Prostate gland (tissue), 2 donors: ENCODE data around the gene STX11. TPM values are rescaled to one million over a fixed set of nuclear protein-coding genes. Genes with fewer than 3 reads are reported as not detected.

Experiments used
- DNase-seq: peaks from one replicate; pipeline ENCODE4 v3.0.0-alpha.2; 2019; ENCODE audit warnings: low spot score
- H3K27ac ChIP-seq, 2 donors: fragments of 200-600 bp; sonication (generic); 2 replicates each; pipeline ENCODE4 v1.5.1; 2017 to 2019
- H3K27me3 ChIP-seq: fragments of 200-600 bp; sonication (generic); replicated peaks from 2 replicates; pipeline ENCODE4 v1.5.1; 2019; ENCODE audit not compliant: insufficient read depth
- H3K36me3 ChIP-seq, 2 donors: fragments of 200-600 bp; sonication (generic); 1 replicate in 1 of 2; 2 replicates in 1 of 2; pipeline versions ENCODE4 v1.5.1 to v1.8.1; 2017 to 2019
- H3K4me1 ChIP-seq: fragments of 200-600 bp; sonication (generic); replicated peaks from 2 replicates; pipeline ENCODE4 v1.5.1; 2019
- H3K4me3 ChIP-seq, 2 donors: fragments of 200-600 bp; sonication (generic); 2 replicates each; pipeline ENCODE4 v1.5.1; 2017 to 2019
- H3K9me3 ChIP-seq: fragments of 200-600 bp; sonication (generic); 2 replicates; pipeline ENCODE4 v1.5.1; 2017
- CTCF ChIP-seq, 4 experiments: fragments of 200-600 bp in 2 of 4; fragments of 450-650 bp in 2 of 4; sonication (generic) in 2 of 4; IDR thresholded peaks; 1 replicate in 3 of 4; 2 replicates in 1 of 4; pipeline ENCODE4 v1.5.1; 2016 to 2019; ENCODE audit warnings: antibody characterized with exemption in 4 of 4, mild to moderate bottlenecking in 2 of 4, moderate library complexity in 2 of 4
- POLR2A ChIP-seq: fragments of 450-650 bp; IDR thresholded peaks from one replicate; pipeline ENCODE4 v1.6.1; 2016; ENCODE audit warnings: antibody characterized with exemption, mild to moderate bottlenecking
- POLR2AphosphoS5 ChIP-seq: sonication (generic); formaldehyde crosslinking; IDR thresholded peaks from one replicate; pipeline ENCODE4 v1.6.1; 2017; ENCODE audit warnings: antibody characterized with exemption
- WGBS: methylation state at CpG from one replicate; pipeline ENCODE4 v1.1.5; 2018; 5-methylcytosine and 5-hydroxymethylcytosine counted together
- intact Hi-C: fragments of 100-400 bp; cut with DNase I; formaldehyde crosslinking; loops from one replicate; pipeline ENCODE4 v1.14.2; 2022
- total RNA-seq, 2 donors: library from RNA; depleted of rRNA; stranded (reverse); fragments of >200 nt; gene quantifications; one replicate each; pipeline ENCODE4 v1.1.0, GENCODE V29; 2016

STX11 gene
- total RNA-seq, 2 donors from 2014 or later, result 1.4 to 8.0 TPM

GRCh38 chr6:144152334-144152900, 2.1 kb downstream of the STX11 start:
- Histone ChIP-seq H3K27me3 (no peaks in the 10 kb centered on the region), H3K36me3 (no peaks in the 10 kb centered on the region), H3K9me3 (no peaks in the 10 kb centered on the region), H3K27ac (no peak overlapping the region), H3K4me3 (no peak overlapping the region), H3K4me1 (no peaks in the 10 kb centered on the region)
- TF ChIP-seq POLR2AphosphoS5, result no peak
- no peak for TF ChIP-seq POLR2A
- no peak for TF ChIP-seq CTCF (IDR thresholded peaks at IDR 0.05)
- no peak for DNase-seq
- intact Hi-C loops, result no loop called here
- WGBS, result 91% methylated on average over 6 of the region's 6 CpGs

- intact Hi-C loops, result no loop called here
- Histone ChIP-seq H3K27me3 (no peaks in the 10 kb centered on the region), H3K27ac (no peak overlapping the region), H3K36me3 (no peaks in the 10 kb centered on the region), H3K4me3 (no peak overlapping the region), H3K9me3 (no peaks in the 10 kb centered on the region), H3K4me1 (no peaks in the 10 kb centered on the region)
- no peak for TF ChIP-seq CTCF (IDR thresholded peaks at IDR 0.05)
- TF ChIP-seq POLR2AphosphoS5, result no peak
- no peak for TF ChIP-seq POLR2A
- DNase-seq, result no peak
- 86% methylated on average over 5 of the region's 5 CpGs for WGBS
These were observed 2.9 kb downstream of the STX11 start for GRCh38 chr6:144153260-144153659.

- intact Hi-C loops, result no loop called here
- H3K27me3 ChIP-seq, result no peaks in the 10 kb centered on the region
- TF ChIP-seq CTCF (IDR thresholded peaks at IDR 0.05) (no peak), POLR2AphosphoS5 (no peak), POLR2A (no peak)
- H3K4me1 ChIP-seq, result no peaks in the 10 kb centered on the region
- no peaks in the 10 kb centered on the region for H3K36me3 ChIP-seq
- H3K27ac ChIP-seq, result no peak overlapping the region
- DNase-seq, result no peak
- no peak overlapping the region for H3K4me3 ChIP-seq
- 93% methylated on average over 2 of the region's 2 CpGs for WGBS
- no peaks in the 10 kb centered on the region for H3K9me3 ChIP-seq
These were observed 3.7 kb downstream of the STX11 start for GRCh38 chr6:144153971-144154370.

GRCh38 chr6:144155529-144155928, 5.2 kb downstream of the STX11 start:
- Histone ChIP-seq H3K27me3 (no peaks in the 10 kb centered on the region), H3K4me3 (no peak overlapping the region), H3K27ac (no peak overlapping the region), H3K9me3 (no peaks in the 10 kb centered on the region), H3K36me3 (no peaks in the 10 kb centered on the region), H3K4me1 (no peaks in the 10 kb centered on the region)
- 79% methylated on average over 2 of the region's 2 CpGs for WGBS
- TF ChIP-seq CTCF (IDR thresholded peaks at IDR 0.05) (no peak), POLR2A (no peak), POLR2AphosphoS5 (no peak)
- intact Hi-C loops, result no loop called here
- no peak for DNase-seq

GRCh38 chr6:144156338-144156737, 6.0 kb downstream of the STX11 start:
- no peaks in the 10 kb centered on the region for H3K4me1 ChIP-seq
- H3K4me3 ChIP-seq, result no peak overlapping the region
- H3K27ac ChIP-seq, result no peak overlapping the region
- 89% methylated on average over 3 of the region's 3 CpGs for WGBS
- no peaks in the 10 kb centered on the region for H3K9me3 ChIP-seq
- intact Hi-C loops, result no loop called here
- H3K36me3 ChIP-seq, result no peaks in the 10 kb centered on the region
- no peak for DNase-seq
- no peaks in the 10 kb centered on the region for H3K27me3 ChIP-seq
- no peak for TF ChIP-seq CTCF (IDR thresholded peaks at IDR 0.05)
- TF ChIP-seq POLR2A, result no peak
- no peak for TF ChIP-seq POLR2AphosphoS5
